ENCODE data around the gene NCEH1.
"Not testable (repeated sequence)": the region's sequence is repeated elsewhere in the genome, so short reads cannot be mapped to it uniquely, and the experiment has no call there.

The NCEH1 gene

DNA sequence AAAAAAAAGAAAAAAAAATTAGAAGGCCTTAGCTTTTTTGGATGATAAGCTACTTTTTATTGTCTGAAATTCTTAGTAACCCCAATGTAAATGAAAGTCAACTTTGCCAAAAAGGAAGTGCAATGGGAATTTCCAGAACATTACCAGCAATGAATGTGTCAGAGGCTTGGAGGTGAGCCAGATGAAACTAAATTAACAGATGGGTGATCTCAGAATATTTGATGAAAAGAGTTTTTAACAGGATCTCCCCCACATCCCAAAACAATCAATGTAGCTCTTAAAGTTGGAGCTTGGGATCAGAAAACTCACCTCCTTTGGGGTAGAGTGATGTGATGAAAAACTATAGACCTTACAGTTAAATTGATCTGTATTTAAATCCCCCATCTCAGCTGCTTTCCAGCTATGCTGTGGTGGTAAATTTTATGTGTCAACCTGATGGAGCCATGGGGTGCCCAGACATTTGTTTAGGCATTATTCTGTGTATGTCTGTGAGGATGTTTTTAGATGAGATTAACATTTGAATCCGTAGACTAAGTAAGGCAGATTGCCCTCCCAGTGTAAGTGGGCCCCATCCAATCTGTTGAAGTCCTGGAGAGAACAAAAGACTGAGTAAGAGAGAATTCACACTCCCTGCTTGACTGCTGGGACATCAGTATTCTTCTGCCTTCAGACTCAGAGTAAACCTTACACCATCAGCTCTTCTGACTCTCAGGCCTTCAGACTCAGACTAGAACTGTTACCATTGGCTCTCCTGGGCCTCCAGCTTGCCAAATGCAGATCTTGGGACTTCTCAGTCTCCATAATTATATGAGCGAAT is 103.4 kb downstream of the NCEH1 start:
- Histone ChIP-seq H3K27ac (ENCODE audit: low read depth, low read length) (peak overlapping the region; percentile 49; the same call in 1 of the 2 replicates), H3K4me1 (ENCODE audit: insufficient read depth, low read length) (peaks cover 16% of the 10 kb centered on the region), H3K9me3 (ENCODE audit: insufficient read depth, low read depth, low read length) (peaks cover 5% of the 10 kb centered on the region; the same call in 1 of the 2 replicates), H3K36me3 (ENCODE audit: insufficient read depth, low read length) (no peaks in the 10 kb centered on the region), H3K4me3 (ENCODE audit: low read length) (no peak overlapping the region), H3K9ac (ENCODE audit: low read depth, low read length) (no peak overlapping the region), H3K27me3 (ENCODE audit: insufficient read depth, low read length) (no peaks in the 10 kb centered on the region)
- 3% methylated on average over 1 of the region's 2 CpGs for WGBS

DNA sequence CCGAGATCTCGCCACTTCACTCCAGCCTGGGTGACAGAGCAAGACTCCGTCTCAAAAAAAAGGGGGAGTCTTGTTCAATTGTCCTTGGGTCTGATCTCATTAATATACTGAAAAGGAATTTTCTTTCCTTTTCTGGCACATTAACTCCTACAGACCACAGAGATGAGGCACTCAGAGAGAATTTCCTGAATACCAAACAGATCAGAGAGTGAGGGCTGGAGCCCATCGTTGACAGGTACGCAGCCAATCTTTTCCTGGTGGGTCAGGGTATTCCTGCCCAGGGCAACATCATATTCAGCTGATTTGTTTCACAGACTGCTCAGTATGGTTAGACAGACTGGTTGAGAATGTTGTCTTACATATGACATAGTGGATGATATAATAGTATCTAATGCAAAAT is 104.8 kb downstream of the NCEH1 start:
- WGBS: 84% methylated on average over 5 of the region's 5 CpGs
- Histone ChIP-seq H3K36me3 (ENCODE audit: insufficient read depth, low read length) (no peaks in the 10 kb centered on the region), H3K4me1 (ENCODE audit: insufficient read depth, low read length) (peaks cover 16% of the 10 kb centered on the region), H3K27me3 (ENCODE audit: insufficient read depth, low read length) (no peaks in the 10 kb centered on the region), H3K9me3 (ENCODE audit: insufficient read depth, low read depth, low read length) (peaks cover 4% of the 10 kb centered on the region; the same call in 1 of the 2 replicates), H3K9ac (ENCODE audit: low read depth, low read length) (no peak overlapping the region), H3K4me3 (ENCODE audit: low read length) (no peak overlapping the region), H3K27ac (ENCODE audit: low read depth, low read length) (no peak overlapping the region)

DNA sequence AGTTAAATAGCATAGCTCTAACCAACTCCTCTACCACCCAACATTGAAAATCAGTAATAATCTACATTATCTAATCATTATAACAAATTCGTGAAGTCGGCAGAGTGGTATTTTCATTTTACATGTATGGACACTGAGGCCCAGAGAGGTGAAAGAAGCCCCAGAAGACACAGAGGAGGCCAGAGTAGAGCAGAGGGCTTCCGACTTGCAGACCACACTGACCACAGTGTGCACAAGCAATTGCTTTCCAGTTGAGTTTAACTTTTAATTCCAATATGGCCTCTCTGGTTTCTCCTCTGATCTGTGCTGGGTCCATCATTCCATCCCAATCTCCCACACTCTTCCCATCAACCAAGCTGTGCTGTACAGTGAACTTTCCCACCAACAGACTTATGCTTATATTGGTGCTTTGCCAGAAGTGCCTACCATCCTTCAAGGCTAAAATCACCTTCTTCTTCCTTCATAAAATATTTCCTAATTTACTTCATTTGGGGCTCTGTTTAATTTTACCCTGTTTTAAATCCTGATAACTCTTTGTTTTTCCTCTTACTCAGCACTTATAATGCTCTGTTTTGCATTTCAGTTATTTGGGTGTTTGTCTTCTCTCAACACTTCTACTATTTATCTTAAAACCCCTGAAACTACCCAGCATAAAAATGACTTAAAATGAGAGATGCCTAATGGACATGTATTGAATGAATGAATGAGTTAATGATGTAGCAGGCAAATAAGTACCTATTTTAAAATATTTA is 105.8 kb downstream of the NCEH1 start:
- WGBS: 95% methylated on average over 3 of the region's 3 CpGs

DNA sequence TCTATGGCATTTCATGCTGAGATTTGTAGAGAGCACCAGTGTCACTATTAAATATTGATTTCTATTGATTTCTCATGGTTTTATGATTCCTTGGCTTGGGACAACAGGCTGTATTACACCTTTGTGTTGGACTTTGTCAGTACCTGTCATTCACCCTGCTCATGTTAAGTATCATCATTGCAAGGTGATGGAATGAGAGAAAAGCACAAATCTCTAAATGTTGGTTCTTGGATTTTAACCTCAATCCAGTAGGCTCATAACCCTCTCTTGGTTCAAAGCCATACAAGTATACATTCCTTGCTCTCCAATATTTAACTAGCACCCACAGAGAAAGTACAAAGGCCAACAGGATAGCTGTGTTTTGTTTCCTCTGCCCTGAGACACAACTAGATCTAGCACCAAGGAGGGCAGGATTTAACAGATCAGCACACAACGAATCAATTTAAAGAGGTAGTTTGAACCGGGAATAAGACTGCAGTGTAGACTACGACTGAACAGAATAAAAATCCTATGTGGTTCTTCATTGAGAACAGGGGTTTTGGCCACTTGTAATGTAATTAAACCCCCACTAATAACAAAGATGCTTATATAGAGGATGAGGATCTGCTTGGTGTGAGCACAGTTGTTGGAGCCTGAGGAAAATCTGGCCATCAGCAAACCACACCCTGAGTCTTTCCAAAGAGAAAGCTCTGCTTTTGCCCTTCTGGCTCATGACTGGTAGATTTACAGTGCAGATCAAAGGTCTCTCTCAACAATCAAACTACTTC is 109.6 kb downstream of the NCEH1 start:
- 91% methylated on average over 3 of the region's 3 CpGs for WGBS
- H3K36me3 ChIP-seq (ENCODE audit: insufficient read depth, low read length): no peaks in the 10 kb centered on the region
- H3K27me3 ChIP-seq (ENCODE audit: insufficient read depth, low read length): no peaks in the 10 kb centered on the region
- H3K9me3 ChIP-seq (ENCODE audit: insufficient read depth, low read depth, low read length): no peaks in the 10 kb centered on the region
- H3K27ac ChIP-seq (ENCODE audit: low read depth, low read length): no peak overlapping the region
- no peak overlapping the region for H3K9ac ChIP-seq (ENCODE audit: low read depth, low read length)
- no peaks in the 10 kb centered on the region; the same call in 1 of the 2 replicates for H3K4me1 ChIP-seq (ENCODE audit: insufficient read depth, low read length)
- no peak overlapping the region for H3K4me3 ChIP-seq (ENCODE audit: low read length)

More for the DNA sequence above, 105.8 kb downstream of the NCEH1 start:
- H3K4me3 ChIP-seq (ENCODE audit: low read length): no peak overlapping the region
- H3K9me3 ChIP-seq (ENCODE audit: insufficient read depth, low read depth, low read length): no peaks in the 10 kb centered on the region
- peaks cover 16% of the 10 kb centered on the region for H3K4me1 ChIP-seq (ENCODE audit: insufficient read depth, low read length)
- H3K36me3 ChIP-seq (ENCODE audit: insufficient read depth, low read length): no peaks in the 10 kb centered on the region
- no peaks in the 10 kb centered on the region for H3K27me3 ChIP-seq (ENCODE audit: insufficient read depth, low read length)
- H3K9ac ChIP-seq (ENCODE audit: low read depth, low read length): no peak overlapping the region
- no peak overlapping the region for H3K27ac ChIP-seq (ENCODE audit: low read depth, low read length)

DNA sequence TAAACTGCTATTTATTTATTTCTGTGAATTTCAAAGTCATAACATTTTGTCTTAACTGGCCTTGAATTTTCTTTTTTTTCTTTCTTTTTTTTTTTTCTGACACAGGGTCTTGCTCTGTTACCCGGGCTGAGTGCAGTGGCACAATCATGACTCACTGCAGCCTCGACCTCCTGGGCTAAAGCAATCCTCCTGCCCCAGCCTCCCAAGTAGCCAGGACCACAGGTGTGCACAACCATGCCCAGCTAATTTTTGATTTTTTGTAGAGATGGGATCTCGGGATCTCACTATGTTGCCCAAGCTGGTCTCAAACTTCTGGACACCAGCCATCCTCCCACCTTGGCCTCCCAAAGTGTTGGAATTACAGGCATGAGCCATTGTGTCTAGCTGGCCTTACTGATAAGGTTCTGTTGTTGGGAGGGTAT is 110.2 kb downstream of the NCEH1 start:
- Histone ChIP-seq H3K9me3 (ENCODE audit: insufficient read depth, low read depth, low read length) (no peaks in the 10 kb centered on the region), H3K4me3 (ENCODE audit: low read length) (no peak overlapping the region), H3K27me3 (ENCODE audit: insufficient read depth, low read length) (no peaks in the 10 kb centered on the region), H3K4me1 (ENCODE audit: insufficient read depth, low read length) (no peaks in the 10 kb centered on the region), H3K36me3 (ENCODE audit: insufficient read depth, low read length) (no peaks in the 10 kb centered on the region), H3K27ac (ENCODE audit: low read depth, low read length) (no peak overlapping the region), H3K9ac (ENCODE audit: low read depth, low read length) (no peak overlapping the region)
- WGBS: 94% methylated on average over 3 of the region's 3 CpGs

DNA sequence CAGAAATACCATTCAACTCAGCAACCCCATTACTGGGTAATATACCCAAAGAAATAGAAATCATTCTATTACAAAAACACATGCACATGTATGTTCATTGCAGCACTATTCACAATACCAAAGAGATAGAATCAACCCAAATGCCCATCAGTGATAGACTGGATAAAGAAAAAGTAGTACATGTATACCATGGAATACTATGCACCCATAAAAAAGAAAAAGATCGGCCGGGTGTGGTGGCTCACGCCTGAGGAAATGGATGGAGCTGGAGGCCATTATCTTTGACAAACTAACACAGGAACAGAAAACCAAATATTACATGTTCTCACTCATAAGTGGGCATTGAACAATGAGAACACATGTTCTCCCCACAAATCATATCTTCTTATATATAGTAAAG is 112.0 kb downstream of the NCEH1 start:
- H3K4me1 ChIP-seq (ENCODE audit: insufficient read depth, low read length): no peaks in the 10 kb centered on the region
- H3K36me3 ChIP-seq (ENCODE audit: insufficient read depth, low read length): no peaks in the 10 kb centered on the region
- H3K4me3 ChIP-seq (ENCODE audit: low read length): no peak overlapping the region
- H3K9me3 ChIP-seq (ENCODE audit: insufficient read depth, low read depth, low read length): no peaks in the 10 kb centered on the region
- H3K9ac ChIP-seq (ENCODE audit: low read depth, low read length): no peak overlapping the region
- WGBS: 60% methylated on average over 1 of the region's 3 CpGs
- H3K27ac ChIP-seq (ENCODE audit: low read depth, low read length): no peak overlapping the region
- no peaks in the 10 kb centered on the region for H3K27me3 ChIP-seq (ENCODE audit: insufficient read depth, low read length)

DNA sequence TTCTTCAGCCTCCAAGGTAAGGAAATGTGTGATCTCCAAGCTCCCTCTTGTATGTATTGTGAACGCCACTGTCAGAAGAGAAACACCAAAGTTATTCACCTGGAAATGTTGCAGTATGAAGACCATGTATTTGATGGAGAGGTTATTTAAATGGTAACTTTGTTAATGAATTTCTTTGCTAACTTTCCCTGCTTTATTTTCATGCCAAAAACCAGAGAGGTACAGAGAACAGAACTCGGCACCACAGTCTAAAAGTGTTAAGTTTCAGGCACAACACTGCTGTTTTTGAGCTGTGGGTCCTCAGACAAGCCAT is 114.5 kb downstream of the NCEH1 start:
- 71% methylated on average over 2 of the region's 2 CpGs for WGBS
- Histone ChIP-seq H3K27me3 (ENCODE audit: insufficient read depth, low read length) (no peaks in the 10 kb centered on the region), H3K9me3 (ENCODE audit: insufficient read depth, low read depth, low read length) (no peaks in the 10 kb centered on the region), H3K4me3 (ENCODE audit: low read length) (no peak overlapping the region), H3K27ac (ENCODE audit: low read depth, low read length) (no peak overlapping the region), H3K36me3 (ENCODE audit: insufficient read depth, low read length) (no peaks in the 10 kb centered on the region), H3K4me1 (ENCODE audit: insufficient read depth, low read length) (no peaks in the 10 kb centered on the region), H3K9ac (ENCODE audit: low read depth, low read length) (no peak overlapping the region)

DNA sequence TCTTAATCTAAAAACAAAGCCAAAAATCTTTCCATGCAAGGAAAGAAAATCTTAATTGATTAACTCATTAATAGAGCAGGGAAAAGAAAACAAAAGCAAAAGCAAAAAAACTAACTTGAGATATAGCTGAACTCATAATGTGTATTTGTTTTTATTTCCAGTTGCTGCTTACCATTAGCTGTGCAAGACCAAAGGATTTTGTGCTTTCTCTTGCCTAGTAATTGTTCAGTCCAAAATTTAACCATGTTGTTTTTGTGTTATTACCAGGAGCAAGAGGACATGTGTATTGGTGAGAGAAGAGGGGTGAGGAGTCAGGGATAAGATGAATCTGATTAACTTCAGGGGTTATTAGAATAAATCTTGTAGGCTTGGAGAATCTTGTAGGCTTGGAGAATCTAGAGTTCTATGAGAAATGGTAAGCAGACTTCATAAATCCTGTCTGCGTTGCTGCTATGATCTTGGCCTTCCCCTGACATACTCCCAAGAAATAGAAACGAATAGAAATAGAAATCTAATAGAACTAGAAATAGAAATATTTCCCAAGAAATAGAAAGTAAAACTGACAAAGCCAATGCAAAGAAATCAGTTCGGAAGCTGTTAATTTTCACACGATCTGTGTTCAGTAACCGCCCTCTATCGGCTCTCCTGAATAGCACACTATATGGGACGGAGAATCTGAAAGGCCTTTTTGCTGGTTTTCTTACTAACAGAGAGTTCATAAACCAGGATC is 115.0 kb downstream of the NCEH1 start:
- Histone ChIP-seq H3K4me1 (ENCODE audit: insufficient read depth, low read length) (no peaks in the 10 kb centered on the region), H3K9ac (ENCODE audit: low read depth, low read length) (no peak overlapping the region), H3K36me3 (ENCODE audit: insufficient read depth, low read length) (no peaks in the 10 kb centered on the region), H3K27ac (ENCODE audit: low read depth, low read length) (no peak overlapping the region), H3K4me3 (ENCODE audit: low read length) (no peak overlapping the region), H3K27me3 (ENCODE audit: insufficient read depth, low read length) (no peaks in the 10 kb centered on the region), H3K9me3 (ENCODE audit: insufficient read depth, low read depth, low read length) (no peaks in the 10 kb centered on the region)
- WGBS: 56% methylated on average over 5 of the region's 7 CpGs

DNA sequence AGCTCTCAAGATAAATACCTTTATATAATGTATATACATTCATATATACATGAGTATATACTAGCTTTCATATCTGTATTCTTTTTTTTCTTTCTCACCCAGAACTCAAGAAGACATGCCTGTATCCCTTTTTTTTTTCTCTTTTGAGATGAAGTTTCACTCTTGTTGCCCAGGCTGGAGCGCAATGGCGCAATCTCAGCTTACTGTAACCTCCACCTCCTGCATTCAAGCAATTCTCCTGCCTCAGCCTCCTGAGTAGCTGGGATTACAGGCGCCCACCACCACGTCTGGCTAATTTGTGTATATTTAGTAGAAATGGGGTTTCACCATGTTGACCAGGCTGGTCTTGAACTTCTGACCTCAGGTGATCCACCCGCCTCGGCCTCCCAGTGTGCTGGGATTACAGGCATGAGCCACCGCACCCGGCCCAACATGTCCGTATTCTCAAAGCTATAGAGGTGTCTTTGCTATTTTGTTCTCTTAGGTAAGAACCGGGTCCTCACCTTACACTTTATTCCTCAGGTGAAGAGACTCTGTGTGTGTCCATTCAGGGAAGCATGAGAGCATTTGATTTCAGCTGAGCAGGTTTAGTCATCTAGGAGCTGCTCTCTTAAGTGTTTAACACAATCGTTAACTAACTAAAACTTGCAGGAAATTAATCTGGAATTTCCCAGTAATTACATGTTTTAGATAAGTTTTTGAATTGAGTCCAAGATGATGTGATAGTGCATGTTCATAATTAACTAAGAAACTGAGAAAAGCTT is 115.8 kb downstream of the NCEH1 start:
- not testable (repeated sequence) for H3K4me1 ChIP-seq (ENCODE audit: insufficient read depth, low read length); H3K9ac ChIP-seq (ENCODE audit: low read depth, low read length); H3K27ac ChIP-seq (ENCODE audit: low read depth, low read length)

DNA sequence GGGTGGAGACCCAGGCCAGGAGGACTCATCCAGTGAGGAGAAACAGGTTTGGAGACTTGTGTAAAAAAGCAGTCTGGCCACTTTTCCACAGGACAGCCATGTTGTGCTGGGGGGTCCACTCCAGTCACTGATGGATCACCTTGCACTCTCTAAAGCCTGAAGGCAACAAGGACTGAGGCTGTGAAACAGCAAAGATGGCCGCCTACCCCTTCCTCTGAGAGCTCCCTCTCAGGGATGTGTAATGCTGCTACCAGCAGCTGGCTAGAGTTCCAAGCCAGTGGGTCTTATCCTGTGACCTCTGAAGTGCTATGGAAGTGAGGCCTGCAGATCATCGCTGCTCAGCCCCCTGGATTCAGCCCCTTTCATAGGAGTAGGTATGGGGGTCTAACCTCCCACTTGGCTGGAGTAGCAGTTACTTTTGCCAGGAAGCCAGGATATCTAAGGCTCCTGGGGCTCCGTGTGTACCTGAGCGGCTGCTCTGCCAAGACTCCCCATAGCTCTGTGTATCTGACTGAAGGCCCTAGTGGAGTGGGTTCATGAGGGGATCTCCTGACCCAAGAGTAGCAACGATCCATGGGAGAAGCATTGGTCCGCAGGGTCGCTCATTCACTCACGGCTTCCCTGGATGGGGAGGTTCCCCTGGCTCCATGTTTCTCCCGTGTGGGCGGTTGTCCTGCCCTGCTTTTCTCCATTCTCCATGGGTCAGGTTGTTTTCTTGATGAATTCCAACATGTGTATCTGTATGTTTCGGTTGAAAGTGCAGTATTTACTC is 117.8 kb downstream of the NCEH1 start:
- no peak overlapping the region for H3K27ac ChIP-seq (ENCODE audit: low read depth, low read length)
- H3K9ac ChIP-seq (ENCODE audit: low read depth, low read length): no peak overlapping the region
- H3K27me3 ChIP-seq (ENCODE audit: insufficient read depth, low read length): no peaks in the 10 kb centered on the region; the same call in 1 of the 2 replicates
- H3K36me3 ChIP-seq (ENCODE audit: insufficient read depth, low read length): no peaks in the 10 kb centered on the region
- H3K4me3 ChIP-seq (ENCODE audit: low read length): no peak overlapping the region
- H3K4me1 ChIP-seq (ENCODE audit: insufficient read depth, low read length): no peaks in the 10 kb centered on the region
- H3K9me3 ChIP-seq (ENCODE audit: insufficient read depth, low read depth, low read length): no peaks in the 10 kb centered on the region
- 98% methylated on average over 11 of the region's 11 CpGs for WGBS

More for the DNA sequence above, 115.8 kb downstream of the NCEH1 start:
- H3K9me3 ChIP-seq (ENCODE audit: insufficient read depth, low read depth, low read length); H3K27me3 ChIP-seq (ENCODE audit: insufficient read depth, low read length); H3K36me3 ChIP-seq (ENCODE audit: insufficient read depth, low read length); H3K4me3 ChIP-seq (ENCODE audit: low read length): not testable (repeated sequence)
- 94% methylated on average over 11 of the region's 11 CpGs for WGBS

Measured in HUES64 (cell line).